Esophagus squamous epithelium (tissue), 4 donors: Measurements from ENCODE around the gene AAMDC.

Experiments
- POLR2A ChIP-seq, 4 donors: fragments of 450-650 bp; IDR thresholded peaks; one replicate each; pipeline ENCODE4 v1.6.1; 2017; ENCODE audit warnings: antibody characterized with exemption in 4 of 4, mild to moderate bottlenecking in 4 of 4, moderate library complexity in 3 of 4
- TF ChIP-seq, protein P1 (sequence below), 6 experiments: fragments of 450-650 bp in 4 of 6; fragments of 200-600 bp in 2 of 6; sonication (generic) in 2 of 6; IDR thresholded peaks; one replicate each; pipeline ENCODE4 v1.5.1; 2016 to 2019; ENCODE audit warnings: antibody characterized with exemption in 6 of 6, mild to moderate bottlenecking in 4 of 6, moderate library complexity in 4 of 6

GRCh38 chr11:77799338-77799737 is 21.6 kb upstream of the AAMDC start:
- TF ChIP-seq, protein P1, sequence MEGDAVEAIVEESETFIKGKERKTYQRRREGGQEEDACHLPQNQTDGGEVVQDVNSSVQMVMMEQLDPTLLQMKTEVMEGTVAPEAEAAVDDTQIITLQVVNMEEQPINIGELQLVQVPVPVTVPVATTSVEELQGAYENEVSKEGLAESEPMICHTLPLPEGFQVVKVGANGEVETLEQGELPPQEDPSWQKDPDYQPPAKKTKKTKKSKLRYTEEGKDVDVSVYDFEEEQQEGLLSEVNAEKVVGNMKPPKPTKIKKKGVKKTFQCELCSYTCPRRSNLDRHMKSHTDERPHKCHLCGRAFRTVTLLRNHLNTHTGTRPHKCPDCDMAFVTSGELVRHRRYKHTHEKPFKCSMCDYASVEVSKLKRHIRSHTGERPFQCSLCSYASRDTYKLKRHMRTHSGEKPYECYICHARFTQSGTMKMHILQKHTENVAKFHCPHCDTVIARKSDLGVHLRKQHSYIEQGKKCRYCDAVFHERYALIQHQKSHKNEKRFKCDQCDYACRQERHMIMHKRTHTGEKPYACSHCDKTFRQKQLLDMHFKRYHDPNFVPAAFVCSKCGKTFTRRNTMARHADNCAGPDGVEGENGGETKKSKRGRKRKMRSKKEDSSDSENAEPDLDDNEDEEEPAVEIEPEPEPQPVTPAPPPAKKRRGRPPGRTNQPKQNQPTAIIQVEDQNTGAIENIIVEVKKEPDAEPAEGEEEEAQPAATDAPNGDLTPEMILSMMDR (IDR thresholded peaks at IDR 0.05) = no peak
- TF ChIP-seq POLR2A (IDR thresholded peaks at IDR 0.05) = no peak
